Nucleus accumbens (tissue), 56 donors: ENCODE results near the gene NUMB.
A peak's percentile ranks its signal among the peaks of the same experiment; 100 is the strongest.

ENCODE experiments used
- DNase-seq, 56 donors: peaks; one replicate each; lab custom pipeline; 2025; lab: John Stamatoyannopoulos, UW

NUMB gene

GRCh38 chr14:73466861-73467260 is 8.5 kb upstream of the NUMB start:
- DNase-seq: no peak

DNA sequence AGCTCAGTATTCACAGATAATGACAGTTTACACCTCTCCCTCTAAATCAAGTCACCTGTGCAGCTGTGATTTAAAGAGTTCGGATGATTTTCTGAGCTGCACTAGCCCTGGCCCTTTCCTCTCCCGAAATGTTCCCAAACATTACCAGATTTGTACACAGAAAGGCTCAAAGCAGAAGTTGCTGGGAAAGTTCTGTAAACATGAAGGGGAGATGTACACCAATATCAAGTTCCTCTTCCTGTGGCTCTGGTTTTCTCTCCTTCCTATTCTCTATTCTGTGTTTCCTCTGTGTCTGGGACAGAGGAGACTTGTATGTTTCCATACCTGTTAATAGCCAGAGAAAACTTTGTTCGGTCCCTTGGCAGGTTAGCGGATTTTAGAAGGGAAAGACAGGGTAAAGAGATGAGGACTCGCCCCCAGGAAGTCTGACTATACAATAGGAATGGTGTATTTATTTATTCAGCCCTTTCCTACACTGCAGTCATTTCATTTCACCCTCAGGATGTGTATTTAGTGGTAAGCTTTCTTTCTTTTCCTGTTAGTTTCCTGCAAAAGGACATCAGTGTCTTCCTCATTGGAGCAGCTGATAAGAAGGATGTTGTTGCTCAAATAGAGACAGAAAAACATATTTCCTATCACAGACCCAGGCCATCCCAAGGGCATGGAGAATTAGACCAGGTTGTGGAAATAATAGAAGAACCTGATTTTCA is 7.6 kb upstream of the NUMB start:
- no peak for DNase-seq

- peak in 4 of 56 donors; percentile 4 to 28 (median 18) for DNase-seq
Observed at GRCh38 chr14:73463411-73463810, 5.1 kb upstream of the NUMB start.

DNA sequence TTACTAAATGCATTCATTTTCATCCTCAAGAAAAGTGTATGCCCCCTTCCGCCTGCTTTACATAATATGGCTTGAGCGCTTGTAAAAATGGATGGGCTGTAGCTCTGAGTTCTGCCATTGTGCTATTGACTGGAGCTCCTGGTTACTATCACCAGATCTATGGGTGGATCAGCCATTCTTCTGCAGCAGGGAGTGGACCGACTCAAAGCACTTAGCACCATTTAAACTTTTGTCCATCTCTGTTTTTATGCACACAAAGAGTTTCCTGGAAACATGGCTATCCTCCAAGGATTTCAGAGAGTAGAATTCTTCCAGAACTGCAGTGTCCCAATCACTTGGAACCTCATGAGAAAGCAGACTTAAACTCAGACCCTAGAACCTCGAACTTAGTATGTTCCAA is 4.5 kb upstream of the NUMB start:
- no peak for DNase-seq

DNA sequence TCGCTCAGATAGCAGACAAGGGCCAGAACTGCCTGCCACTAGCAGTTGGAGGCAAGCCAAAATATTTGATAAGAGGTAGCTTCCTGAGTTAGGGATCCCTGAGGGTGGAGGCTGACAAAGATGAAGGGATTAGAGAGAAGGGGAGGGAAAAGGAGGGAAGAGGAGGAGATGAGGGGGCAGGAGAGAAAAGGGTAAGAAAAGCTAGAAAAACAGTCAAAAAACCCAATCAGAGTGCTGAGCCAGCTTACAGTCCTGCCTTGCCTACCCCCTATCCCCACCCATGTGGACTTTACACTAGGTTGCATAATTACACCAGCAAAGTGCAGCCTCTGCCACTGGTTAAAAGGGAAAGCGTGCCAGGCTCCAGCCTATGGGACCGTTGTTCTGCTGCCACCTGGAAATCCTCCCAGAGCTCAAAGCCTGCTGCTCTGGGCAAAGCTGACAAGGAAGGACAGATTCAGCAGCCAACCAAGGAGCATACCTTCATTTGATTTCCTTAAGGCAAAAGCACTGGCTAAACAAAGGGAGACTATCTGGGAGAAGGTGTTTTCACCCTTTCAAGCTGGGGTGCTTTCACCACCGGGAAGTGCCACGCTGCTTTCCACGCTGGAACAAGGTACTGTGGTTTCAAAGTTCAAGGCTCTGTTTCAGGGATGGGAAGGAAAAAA is 3.8 kb upstream of the NUMB start:
- DNase-seq: peak in 35 of 56 donors; percentile 5 to 63 (median 36)

- no peak for DNase-seq
Observed at GRCh38 chr14:73461478-73462047, 3.2 kb upstream of the NUMB start.

DNA sequence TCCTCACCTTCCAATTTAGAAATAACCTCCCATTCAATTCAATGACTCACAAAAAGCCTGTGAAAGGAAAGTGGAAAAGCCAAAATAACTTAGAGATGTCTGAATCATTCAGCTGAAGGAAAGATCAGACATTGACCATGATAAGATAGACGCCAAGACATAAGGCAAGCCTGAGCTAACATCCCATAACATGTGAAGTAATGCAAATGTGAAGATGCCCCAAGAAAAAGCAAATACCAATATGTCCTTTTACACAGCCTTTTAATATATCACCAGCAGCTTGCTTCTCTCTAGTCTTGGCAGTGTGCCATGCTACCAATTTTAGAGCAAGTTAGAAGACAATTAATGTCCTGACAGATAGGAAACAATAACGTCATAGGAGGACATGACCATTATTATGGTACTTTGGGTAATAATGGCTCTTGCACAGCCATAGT is 2.4 kb upstream of the NUMB start:
- peak in 1 of 56 donors; percentile 9 for DNase-seq

GRCh38 chr14:73459959-73460358 is 1.6 kb upstream of the NUMB start:
- DNase-seq: no peak

- peak in 12 of 56 donors; percentile 29 to 63 (median 40) for DNase-seq
Observed at GRCh38 chr14:73457924-73458182, 493 bp downstream of the NUMB start.

DNA sequence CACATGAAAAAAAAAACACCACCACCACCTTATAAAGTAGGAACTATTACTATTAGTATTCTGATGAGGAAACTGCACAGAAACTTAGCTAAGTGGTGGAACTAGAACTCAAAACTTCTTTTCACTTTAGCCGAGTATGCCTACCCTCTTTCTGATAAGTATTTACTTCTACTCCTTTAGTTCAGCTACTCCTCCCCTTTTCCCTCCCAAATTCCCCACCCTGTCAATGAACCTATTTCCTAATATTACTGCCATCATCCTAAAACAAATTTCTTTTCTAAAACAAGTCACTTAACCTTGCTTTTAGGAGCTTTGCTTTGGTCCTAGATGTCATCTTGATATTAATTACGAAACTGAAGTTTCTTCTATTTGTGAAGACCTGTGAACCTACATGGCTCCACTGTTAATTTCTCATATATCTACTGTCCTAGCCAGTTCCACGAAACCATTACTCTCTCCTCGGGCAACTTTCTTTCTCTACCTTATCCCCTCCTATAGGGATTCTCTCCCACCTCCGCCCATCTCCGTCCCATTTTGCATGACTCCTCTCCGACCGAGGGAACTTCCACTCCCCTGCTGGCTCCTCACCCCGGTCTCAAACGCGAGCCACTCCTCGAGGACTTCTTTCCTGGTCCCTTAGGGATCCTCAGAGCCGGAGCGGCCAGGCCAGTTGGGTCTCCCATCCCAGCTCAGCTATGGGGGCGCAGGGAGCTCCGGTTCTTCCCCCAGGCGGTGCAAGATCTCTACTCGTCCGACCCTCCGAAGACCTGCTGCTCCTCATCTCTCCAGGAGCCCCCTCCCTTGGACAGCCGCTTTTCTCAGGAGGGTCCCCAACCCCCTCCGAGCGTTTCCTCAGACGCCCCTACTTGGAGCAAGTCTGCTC is 1.1 kb downstream of the NUMB start:
- DNase-seq: peak in 10 of 56 donors; percentile 21 to 54 (median 38)

DNA sequence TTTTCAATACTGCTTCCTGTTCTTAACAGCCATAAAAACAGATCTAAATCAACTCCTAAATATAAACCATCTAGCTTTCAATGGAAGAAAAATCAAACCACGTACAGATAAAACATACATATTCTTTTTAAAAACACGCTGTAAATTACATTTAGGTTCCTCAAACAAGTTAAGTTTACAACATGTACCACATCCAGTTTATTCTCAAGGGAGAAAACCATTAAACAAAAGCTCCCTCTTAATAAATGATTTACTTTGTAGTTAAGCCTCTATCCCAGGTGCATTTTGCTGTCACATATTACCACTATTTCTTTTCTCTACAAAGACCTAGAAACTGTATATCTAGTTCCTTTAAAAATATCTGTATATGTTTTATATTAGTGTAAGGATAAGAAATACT is 3.1 kb downstream of the NUMB start:
- no peak for DNase-seq

DNA sequence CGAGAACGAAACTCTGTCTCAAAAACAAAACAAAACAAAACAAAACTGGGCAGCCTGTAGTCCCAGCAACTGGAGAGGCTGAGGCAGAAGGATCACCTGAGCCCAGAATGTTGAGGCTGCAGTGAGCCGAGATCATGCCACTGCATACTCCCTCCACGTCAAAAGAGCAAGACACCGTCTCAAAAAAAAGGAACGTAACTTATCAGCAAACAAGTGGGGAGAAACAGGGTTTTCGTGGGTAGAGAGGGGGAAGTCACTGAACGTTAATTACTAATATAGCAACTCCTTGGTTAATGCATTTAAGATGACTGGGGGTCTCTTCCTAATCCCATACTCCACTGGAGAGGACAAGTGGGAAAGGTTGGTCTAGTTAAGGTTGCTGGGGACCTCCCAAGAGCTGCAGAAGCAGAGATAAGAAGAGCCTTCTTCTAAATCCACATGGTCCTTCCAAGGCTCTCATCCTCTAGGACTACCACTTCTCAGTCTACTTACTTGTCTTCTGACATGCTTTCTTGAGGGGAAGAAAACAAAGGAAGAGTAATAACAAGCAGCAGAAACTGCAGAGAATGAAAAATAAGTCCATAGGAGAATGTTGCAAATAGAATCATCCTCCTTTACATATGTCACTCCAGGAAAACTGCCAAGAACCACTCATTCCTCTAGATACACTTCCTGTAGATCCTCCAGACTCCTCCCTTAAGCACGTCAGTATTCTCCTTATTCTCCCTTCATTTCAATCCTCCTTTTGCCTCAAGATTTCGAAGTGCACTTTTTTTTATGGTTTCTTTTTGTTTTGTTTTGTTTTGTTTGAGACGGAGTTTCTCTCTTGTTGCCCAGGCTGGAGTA is 5.8 kb downstream of the NUMB start:
- no peak for DNase-seq

- no peak for DNase-seq
Observed at GRCh38 chr14:73443758-73444157, 14.6 kb downstream of the NUMB start.

GRCh38 chr14:73441286-73441685 is 17.1 kb downstream of the NUMB start:
- no peak for DNase-seq

DNA sequence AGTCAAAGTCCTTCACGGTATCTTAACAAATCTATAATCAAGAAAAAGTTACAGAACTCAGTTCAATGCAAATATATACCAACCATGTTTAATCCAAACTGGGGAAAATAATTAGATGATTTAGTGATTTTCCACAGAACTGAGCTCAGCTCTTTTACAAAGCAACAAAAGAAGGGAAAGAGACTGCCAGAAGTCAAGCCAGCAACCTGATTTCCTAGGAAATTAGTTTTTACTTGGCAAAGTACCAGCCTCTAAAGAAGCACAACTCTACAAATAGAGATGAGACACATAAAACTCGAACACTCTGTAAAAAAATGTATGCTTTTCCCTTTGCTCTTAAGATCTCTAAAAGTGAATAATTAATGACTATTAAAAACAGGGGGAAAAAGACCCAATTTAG is 19.4 kb downstream of the NUMB start:
- DNase-seq: no peak

GRCh38 chr14:73437206-73437605 is 21.1 kb downstream of the NUMB start:
- DNase-seq: no peak

GRCh38 chr14:73432124-73432523 is 26.2 kb downstream of the NUMB start:
- no peak for DNase-seq

- DNase-seq: no peak
Observed at GRCh38 chr14:73428353-73428824, 30.0 kb downstream of the NUMB start.

DNA sequence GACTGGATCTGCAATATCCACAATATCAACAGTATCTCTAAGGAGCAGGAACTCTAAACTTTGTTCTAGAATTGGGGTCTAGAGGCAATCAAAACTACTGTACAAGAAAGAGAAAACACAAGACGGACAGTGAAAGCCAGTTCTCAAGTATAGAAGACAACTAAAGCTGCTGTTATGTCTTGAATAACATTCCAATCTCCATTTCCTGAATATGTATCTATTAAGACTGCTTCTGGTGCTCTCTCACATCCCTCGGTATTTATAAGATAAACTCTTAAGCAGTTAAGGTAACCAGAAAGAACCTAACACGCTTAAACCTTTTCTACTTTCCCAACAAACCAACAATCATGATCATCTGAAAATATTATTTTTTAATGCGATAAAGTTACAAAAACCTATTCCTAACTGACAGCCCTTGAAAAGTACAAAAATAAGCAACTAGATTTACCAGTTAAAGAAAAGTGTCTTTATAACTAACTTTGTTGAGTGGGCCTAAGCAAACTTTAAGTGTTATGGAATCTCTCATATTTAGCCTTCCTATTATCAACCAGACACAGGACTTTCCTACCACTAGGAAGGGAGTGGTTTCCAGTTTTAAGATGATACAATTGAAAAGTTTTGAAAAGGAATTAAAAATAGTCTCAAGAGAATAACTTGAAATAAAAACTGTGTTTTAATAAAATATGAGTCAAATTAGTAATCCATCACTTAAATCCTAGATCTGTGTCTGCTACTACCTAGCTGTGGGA is 30.7 kb downstream of the NUMB start:
- DNase-seq: no peak
